ENCODE results near the gene CXCL16.

CXCL16 gene

GRCh38 chr17:4735876-4736651 lies 3.7 kb downstream of the CXCL16 start:
- no peak for TF ChIP-seq ZBTB7A (IDR thresholded peaks at IDR 0.05; ENCODE audit: low read depth)
- no peak for TF ChIP-seq NFIC (IDR thresholded peaks at IDR 0.05)
- no peak for TF ChIP-seq MAX (IDR thresholded peaks at IDR 0.05)
- TF ChIP-seq TEAD4 (IDR thresholded peaks at IDR 0.05), result no peak
- no peak for TF ChIP-seq EGR1 (IDR thresholded peaks at IDR 0.05)
- no peak for TF ChIP-seq CEBPB (IDR thresholded peaks at IDR 0.05)

GRCh38 chr17:4734857-4735475 lies 4.8 kb downstream of the CXCL16 start:
- TF ChIP-seq YY1 (IDR thresholded peaks at IDR 0.05; ENCODE audit: low read depth), result no peak
- no peak for TF ChIP-seq TAF1 (IDR thresholded peaks at IDR 0.05; ENCODE audit: low read depth)
- TF ChIP-seq, protein P1, sequence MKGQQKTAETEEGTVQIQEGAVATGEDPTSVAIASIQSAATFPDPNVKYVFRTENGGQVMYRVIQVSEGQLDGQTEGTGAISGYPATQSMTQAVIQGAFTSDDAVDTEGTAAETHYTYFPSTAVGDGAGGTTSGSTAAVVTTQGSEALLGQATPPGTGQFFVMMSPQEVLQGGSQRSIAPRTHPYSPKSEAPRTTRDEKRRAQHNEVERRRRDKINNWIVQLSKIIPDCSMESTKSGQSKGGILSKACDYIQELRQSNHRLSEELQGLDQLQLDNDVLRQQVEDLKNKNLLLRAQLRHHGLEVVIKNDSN (IDR thresholded peaks at IDR 0.05), result no peak
- no peak for TF ChIP-seq NFIC (IDR thresholded peaks at IDR 0.05)
- no peak for TF ChIP-seq REST (IDR thresholded peaks at IDR 0.05; ENCODE audit: low read depth)
- TF ChIP-seq TEAD4 (IDR thresholded peaks at IDR 0.05), result no peak
- TF ChIP-seq CREB1 (IDR thresholded peaks at IDR 0.05; ENCODE audit: low read depth), result no peak
- no peak for TF ChIP-seq CEBPB (IDR thresholded peaks at IDR 0.05)
- no peak for TF ChIP-seq RAD21 (IDR thresholded peaks at IDR 0.05; ENCODE audit: low read depth)
- TF ChIP-seq EP300 (IDR thresholded peaks at IDR 0.05; ENCODE audit: borderline replicate concordance), result no peak
- TF ChIP-seq FOXM1 (IDR thresholded peaks at IDR 0.05; ENCODE audit: borderline replicate concordance, low read depth), result no peak
- no peak for TF ChIP-seq EGR1 (IDR thresholded peaks at IDR 0.05)
- no peak for TF ChIP-seq ZBTB7A (IDR thresholded peaks at IDR 0.05; ENCODE audit: low read depth)
- no peak for TF ChIP-seq MAX (IDR thresholded peaks at IDR 0.05)
- no peak for TF ChIP-seq TCF12 (IDR thresholded peaks at IDR 0.05; ENCODE audit: low read depth)

DNA sequence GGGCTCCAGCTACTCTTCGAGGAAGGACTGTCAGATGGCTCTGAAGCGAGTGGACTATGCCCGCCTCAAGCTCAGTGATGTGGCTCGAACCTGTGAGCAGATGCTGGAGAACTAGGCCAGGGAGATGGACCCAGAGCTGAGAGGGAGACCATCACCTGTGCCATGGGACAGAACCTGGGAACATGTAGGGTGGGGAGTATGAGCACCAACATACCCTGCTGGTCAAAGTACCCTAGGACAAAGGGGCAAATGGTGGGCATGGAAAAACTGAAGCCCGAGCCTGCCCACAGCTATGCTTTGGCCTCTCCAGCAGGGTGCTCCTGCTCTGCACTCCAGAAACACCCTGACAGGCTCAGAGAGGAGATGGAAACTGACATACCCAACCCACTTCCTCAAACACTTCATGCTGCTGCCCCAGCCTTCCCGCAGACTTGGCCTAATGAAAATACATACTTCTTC lies 6.6 kb downstream of the CXCL16 start:
- TF ChIP-seq CEBPB (IDR thresholded peaks at IDR 0.05), result no peak

DNA sequence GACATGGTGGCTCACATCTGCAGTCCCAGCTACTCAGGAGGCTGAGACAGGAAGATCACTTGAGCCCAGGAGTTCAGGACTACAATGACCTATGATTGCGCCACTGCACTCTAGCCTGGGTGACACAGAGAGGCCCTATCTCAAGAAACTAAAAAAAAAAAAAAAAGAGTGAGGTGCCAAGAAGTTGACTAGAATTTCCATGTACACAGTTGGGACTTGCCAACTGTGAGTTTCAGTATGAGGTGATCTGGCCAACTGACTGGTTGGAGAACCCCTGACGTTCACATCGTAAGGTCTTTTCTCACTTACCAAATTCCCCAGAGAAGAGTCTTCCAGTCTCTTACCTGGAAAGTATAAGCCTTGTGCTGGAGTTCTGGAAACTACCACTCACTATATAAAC lies 11.6 kb downstream of the CXCL16 start:
- TF ChIP-seq NFIC (IDR thresholded peaks at IDR 0.05) (no peak), CREB1 (IDR thresholded peaks at IDR 0.05; ENCODE audit: low read depth) (no peak)

GRCh38 chr17:4725646-4726310 lies 13.9 kb downstream of the CXCL16 start:
- no peak for TF ChIP-seq REST (IDR thresholded peaks at IDR 0.05; ENCODE audit: low read depth)
- TF ChIP-seq ZBTB7A (IDR thresholded peaks at IDR 0.05; ENCODE audit: low read depth), result no peak
- no peak for TF ChIP-seq RAD21 (IDR thresholded peaks at IDR 0.05; ENCODE audit: low read depth)
- TF ChIP-seq, protein P1 (IDR thresholded peaks at IDR 0.05), result no peak
- TF ChIP-seq EGR1 (IDR thresholded peaks at IDR 0.05), result no peak
- TF ChIP-seq EP300 (IDR thresholded peaks at IDR 0.05; ENCODE audit: borderline replicate concordance), result no peak

DNA sequence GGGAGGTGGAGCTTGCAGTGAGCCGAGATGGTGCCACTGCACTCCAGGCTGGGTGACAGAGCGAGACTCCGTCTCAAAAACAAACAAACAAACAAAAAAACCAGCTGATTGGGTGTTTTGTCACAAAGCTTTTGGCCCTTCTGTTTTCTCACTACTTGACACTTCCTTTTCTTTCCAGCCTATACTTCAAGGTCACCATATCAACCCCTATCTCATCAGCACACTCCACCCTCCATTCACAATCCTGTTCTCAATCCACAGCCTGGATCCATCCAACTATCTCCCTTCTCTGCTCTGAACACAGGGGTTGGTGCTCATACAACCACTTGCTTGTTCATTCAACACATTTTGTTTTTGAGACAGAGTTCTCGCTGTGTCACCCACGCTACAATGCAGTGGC lies 15.1 kb downstream of the CXCL16 start:
- TF ChIP-seq FOXM1 (IDR thresholded peaks at IDR 0.05; ENCODE audit: borderline replicate concordance, low read depth), result no peak
- no peak for TF ChIP-seq MAX (IDR thresholded peaks at IDR 0.05)
- TF ChIP-seq TAF1 (IDR thresholded peaks at IDR 0.05; ENCODE audit: low read depth), result no peak
- TF ChIP-seq TCF12 (IDR thresholded peaks at IDR 0.05; ENCODE audit: low read depth), result no peak
